Activated CD4-positive, alpha-beta T cell treated with anti-CD3 and anti-CD28 coated beads, Interleukin-2, amount 10 ng/mL, durations not matched to agents 24 days and 14 days (primary cell): Measurements from ENCODE around the gene CLDN15. TPM values are rescaled to one million over a fixed set of nuclear protein-coding genes. Genes with fewer than 3 reads are reported as not detected.
"Not testable (repeated sequence)": the region's sequence is repeated elsewhere in the genome, so short reads cannot be mapped to it uniquely, and the experiment has no call there.

Experiments used
- DNase-seq: peaks from one replicate; pipeline ENCODE4 v3.0.0; 2022
- H3K27ac Mint-ChIP-seq: one replicate; pipeline ENCODE4 v1.8.0; 2022; ENCODE audit warnings: mild to moderate bottlenecking, mixed read lengths
- H3K27me3 Mint-ChIP-seq: one replicate; pipeline ENCODE4 v1.8.0; 2022; ENCODE audit warnings: mixed read lengths
- H3K36me3 Mint-ChIP-seq: one replicate; pipeline ENCODE4 v1.8.0; 2022; ENCODE audit warnings: low read depth, mild to moderate bottlenecking, mixed read lengths
- H3K4me1 Mint-ChIP-seq: one replicate; pipeline ENCODE4 v1.8.0; 2021; ENCODE audit warnings: mixed read lengths
- H3K4me3 Mint-ChIP-seq: one replicate; pipeline ENCODE4 v1.8.0; 2022; ENCODE audit warnings: mild to moderate bottlenecking, moderate library complexity, mixed read lengths
- H3K9me3 Mint-ChIP-seq: one replicate; pipeline ENCODE4 v1.8.0; 2021; ENCODE audit warnings: mixed read lengths
- intact Hi-C: fragments of 100-400 bp; cut with micrococcal nuclease; formaldehyde crosslinking; loops from one replicate; pipeline ENCODE4 v1.15.1; 2023
- total RNA-seq: library from RNA; stranded (reverse); gene quantifications from 2 replicates; pipeline ENCODE4 v1.2.3, GENCODE V29; 2022

The CLDN15 gene
- 19.6 and 20.7 TPM in 2 replicates for total RNA-seq

GRCh38 chr7:101237206-101238067, at the start of gene CLDN15:
Gene CLDN15 (minus strand): TSS chr7:101237802. CDS start chr7:101237581, 221 bp downstream.
- intact Hi-C loops, result no loop called here
- Mint-ChIP-seq H3K4me3 (no peak within 1 kb of the TSS), H3K27ac (no peak within 1 kb of the TSS)

GRCh38 chr7:101287032-101287431, 49.4 kb upstream of the CLDN15 start:
- Mint-ChIP-seq H3K36me3 (no peaks in the 10 kb centered on the region), H3K4me1 (peaks cover 14% of the 10 kb centered on the region), H3K27ac (no peak overlapping the region), H3K4me3 (no peak overlapping the region), H3K9me3 (no peaks in the 10 kb centered on the region), H3K27me3 (peaks cover 19% of the 10 kb centered on the region)
- intact Hi-C loops, result loop anchor here (10.0 kb wide), 1 partner anchor 72 kb away; the partner anchor contains the start of genes PLOD3 and ZNHIT1
- DNase-seq, result no peak

More at GRCh38 chr7:101237206-101238067, at the start of gene CLDN15:
- peaks cover 1% of the 10 kb centered on the region for H3K4me1 Mint-ChIP-seq
- H3K9me3 Mint-ChIP-seq, result no peaks in the 10 kb centered on the region
- DNase-seq, result no peak
- no peaks in the 10 kb centered on the region for H3K27me3 Mint-ChIP-seq
- H3K36me3 Mint-ChIP-seq, result peaks cover 17% of the 10 kb centered on the region

GRCh38 chr7:101285880-101286279, 48.3 kb upstream of the CLDN15 start:
- H3K36me3 Mint-ChIP-seq, result not testable (repeated sequence)

GRCh38 chr7:101285171-101285570, 47.6 kb upstream of the CLDN15 start:
- DNase-seq, result no peak
- H3K27ac Mint-ChIP-seq, result no peak overlapping the region
- H3K4me3 Mint-ChIP-seq, result no peak overlapping the region
- H3K27me3 Mint-ChIP-seq, result peaks cover 13% of the 10 kb centered on the region
- H3K36me3 Mint-ChIP-seq, result no peaks in the 10 kb centered on the region
- H3K9me3 Mint-ChIP-seq, result no peaks in the 10 kb centered on the region
- H3K4me1 Mint-ChIP-seq, result peaks cover 7% of the 10 kb centered on the region
- intact Hi-C loops, result loop anchor here (10.0 kb wide), 1 partner anchor 70 kb away; the partner anchor contains the start of genes PLOD3 and ZNHIT1

More at GRCh38 chr7:101285880-101286279, 48.3 kb upstream of the CLDN15 start:
- intact Hi-C loops, result loop anchor here (10.0 kb wide), 1 partner anchor 71 kb away; the partner anchor contains the start of genes PLOD3 and ZNHIT1
- not testable (repeated sequence) for H3K9me3 Mint-ChIP-seq, DNase-seq, H3K27ac Mint-ChIP-seq, H3K4me3 Mint-ChIP-seq
- peaks cover 14% of the 10 kb centered on the region for H3K4me1 Mint-ChIP-seq
- peaks cover 17% of the 10 kb centered on the region for H3K27me3 Mint-ChIP-seq

GRCh38 chr7:101280912-101281311, 43.3 kb upstream of the CLDN15 start:
- not testable (repeated sequence) for H3K4me1 Mint-ChIP-seq, DNase-seq, H3K4me3 Mint-ChIP-seq, H3K27me3 Mint-ChIP-seq, H3K36me3 Mint-ChIP-seq, H3K9me3 Mint-ChIP-seq, H3K27ac Mint-ChIP-seq
- intact Hi-C loops, result loop anchor here (10.0 kb wide), 1 partner anchor 66 kb away; the partner anchor contains the start of genes PLOD3 and ZNHIT1

- H3K4me1 Mint-ChIP-seq, result no peaks in the 10 kb centered on the region
- H3K4me3 Mint-ChIP-seq, result no peak overlapping the region
- H3K27ac Mint-ChIP-seq, result no peak overlapping the region
- intact Hi-C loops, result no loop called here
- no peak for DNase-seq
- peaks cover 3% of the 10 kb centered on the region for H3K27me3 Mint-ChIP-seq
- no peaks in the 10 kb centered on the region for H3K36me3 Mint-ChIP-seq
- no peaks in the 10 kb centered on the region for H3K9me3 Mint-ChIP-seq
These were observed 41.1 kb upstream of the CLDN15 start for GRCh38 chr7:101278461-101279292.

- peaks cover 10% of the 10 kb centered on the region for H3K27me3 Mint-ChIP-seq
- H3K27ac Mint-ChIP-seq, result no peak overlapping the region
- no peaks in the 10 kb centered on the region for H3K36me3 Mint-ChIP-seq
- intact Hi-C loops, result no loop called here
- no peak overlapping the region for H3K4me3 Mint-ChIP-seq
- no peaks in the 10 kb centered on the region for H3K4me1 Mint-ChIP-seq
- no peak for DNase-seq
- no peaks in the 10 kb centered on the region for H3K9me3 Mint-ChIP-seq
These were observed 39.6 kb upstream of the CLDN15 start for GRCh38 chr7:101277155-101277554.

- no peaks in the 10 kb centered on the region for H3K4me1 Mint-ChIP-seq
- no peak for DNase-seq
- no peaks in the 10 kb centered on the region for H3K36me3 Mint-ChIP-seq
- intact Hi-C loops, result no loop called here
- H3K4me3 Mint-ChIP-seq, result no peak overlapping the region
- H3K27me3 Mint-ChIP-seq, result peaks cover 8% of the 10 kb centered on the region
- H3K9me3 Mint-ChIP-seq, result no peaks in the 10 kb centered on the region
- H3K27ac Mint-ChIP-seq, result no peak overlapping the region
These were observed 35.6 kb upstream of the CLDN15 start for GRCh38 chr7:101273206-101273605.

- H3K4me1 Mint-ChIP-seq, result no peaks in the 10 kb centered on the region
- no peaks in the 10 kb centered on the region for H3K9me3 Mint-ChIP-seq
- H3K4me3 Mint-ChIP-seq, result no peak overlapping the region
- no peak for DNase-seq
- intact Hi-C loops, result no loop called here
- H3K27ac Mint-ChIP-seq, result no peak overlapping the region
- H3K27me3 Mint-ChIP-seq, result peaks cover 8% of the 10 kb centered on the region
- no peaks in the 10 kb centered on the region for H3K36me3 Mint-ChIP-seq
These were observed 33.4 kb upstream of the CLDN15 start for GRCh38 chr7:101271021-101271420.

- H3K4me3 Mint-ChIP-seq, result no peak overlapping the region
- intact Hi-C loops, result no loop called here
- H3K4me1 Mint-ChIP-seq, result no peaks in the 10 kb centered on the region
- H3K27ac Mint-ChIP-seq, result no peak overlapping the region
- H3K27me3 Mint-ChIP-seq, result peaks cover 8% of the 10 kb centered on the region
- H3K9me3 Mint-ChIP-seq, result no peaks in the 10 kb centered on the region
- no peak for DNase-seq
- no peaks in the 10 kb centered on the region for H3K36me3 Mint-ChIP-seq
These were observed 32.1 kb upstream of the CLDN15 start for GRCh38 chr7:101269664-101270063.

- H3K36me3 Mint-ChIP-seq, result no peaks in the 10 kb centered on the region
- no peak for DNase-seq
- intact Hi-C loops, result no loop called here
- H3K4me1 Mint-ChIP-seq, result no peaks in the 10 kb centered on the region
- no peaks in the 10 kb centered on the region for H3K9me3 Mint-ChIP-seq
- H3K4me3 Mint-ChIP-seq, result no peak overlapping the region
- H3K27ac Mint-ChIP-seq, result no peak overlapping the region
- H3K27me3 Mint-ChIP-seq, result peaks cover 3% of the 10 kb centered on the region
These were observed 28.3 kb upstream of the CLDN15 start for GRCh38 chr7:101265622-101266516.

- intact Hi-C loops, H3K27me3 Mint-ChIP-seq: not testable (repeated sequence)
These were observed 26.6 kb upstream of the CLDN15 start for GRCh38 chr7:101264102-101264706.

GRCh38 chr7:101258243-101258731, 20.7 kb upstream of the CLDN15 start:
- H3K36me3 Mint-ChIP-seq, result no peaks in the 10 kb centered on the region
- no peak for DNase-seq
- H3K27me3 Mint-ChIP-seq, result peaks cover 3% of the 10 kb centered on the region
- H3K4me1 Mint-ChIP-seq, result no peaks in the 10 kb centered on the region
- intact Hi-C loops, result no loop called here
- no peak overlapping the region for H3K27ac Mint-ChIP-seq
- no peaks in the 10 kb centered on the region for H3K9me3 Mint-ChIP-seq
- H3K4me3 Mint-ChIP-seq, result no peak overlapping the region

More at GRCh38 chr7:101264102-101264706, 26.6 kb upstream of the CLDN15 start:
- H3K4me3 Mint-ChIP-seq, DNase-seq, H3K9me3 Mint-ChIP-seq, H3K36me3 Mint-ChIP-seq, H3K27ac Mint-ChIP-seq, H3K4me1 Mint-ChIP-seq: not testable (repeated sequence)
